ENCODE measurements around the gene GNAI3.

DNA sequence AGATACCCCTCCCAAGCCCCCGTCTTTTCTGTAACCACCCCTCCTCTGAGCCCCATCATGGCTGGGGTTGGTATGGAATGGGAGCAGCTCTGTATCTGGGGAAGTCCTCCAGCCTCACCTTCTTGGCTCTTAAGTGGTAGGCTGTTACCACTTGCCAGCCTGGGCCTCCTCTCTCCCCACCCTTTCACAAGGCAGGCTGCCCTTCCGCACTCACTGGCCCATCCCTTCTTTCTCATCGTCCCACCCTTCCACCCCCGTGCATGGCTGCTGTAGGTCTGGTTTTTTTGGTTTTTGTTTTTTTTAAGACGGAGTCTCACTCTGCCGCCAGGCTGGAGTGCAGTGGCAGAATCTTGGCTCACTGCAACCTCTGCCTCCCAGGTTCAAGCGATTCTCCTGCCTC is 49.3 kb upstream of the GNAI3 start:
- TF ChIP-seq, protein P1, sequence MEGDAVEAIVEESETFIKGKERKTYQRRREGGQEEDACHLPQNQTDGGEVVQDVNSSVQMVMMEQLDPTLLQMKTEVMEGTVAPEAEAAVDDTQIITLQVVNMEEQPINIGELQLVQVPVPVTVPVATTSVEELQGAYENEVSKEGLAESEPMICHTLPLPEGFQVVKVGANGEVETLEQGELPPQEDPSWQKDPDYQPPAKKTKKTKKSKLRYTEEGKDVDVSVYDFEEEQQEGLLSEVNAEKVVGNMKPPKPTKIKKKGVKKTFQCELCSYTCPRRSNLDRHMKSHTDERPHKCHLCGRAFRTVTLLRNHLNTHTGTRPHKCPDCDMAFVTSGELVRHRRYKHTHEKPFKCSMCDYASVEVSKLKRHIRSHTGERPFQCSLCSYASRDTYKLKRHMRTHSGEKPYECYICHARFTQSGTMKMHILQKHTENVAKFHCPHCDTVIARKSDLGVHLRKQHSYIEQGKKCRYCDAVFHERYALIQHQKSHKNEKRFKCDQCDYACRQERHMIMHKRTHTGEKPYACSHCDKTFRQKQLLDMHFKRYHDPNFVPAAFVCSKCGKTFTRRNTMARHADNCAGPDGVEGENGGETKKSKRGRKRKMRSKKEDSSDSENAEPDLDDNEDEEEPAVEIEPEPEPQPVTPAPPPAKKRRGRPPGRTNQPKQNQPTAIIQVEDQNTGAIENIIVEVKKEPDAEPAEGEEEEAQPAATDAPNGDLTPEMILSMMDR (conservative IDR thresholded peaks at IDR 0.05; ENCODE audit: low read depth, low read length), result no peak
- no peak for TF ChIP-seq EZH2 (IDR thresholded peaks at IDR 0.05; ENCODE audit: borderline replicate concordance, low read depth, low read length, poor library complexity, severe bottlenecking)
